LNCaP clone FGC (cell line): ENCODE measurements around the gene CD2AP.

Experiments used
- DNase-seq: peaks from one replicate; pipeline ENCODE4 v3.0.0-alpha.2; 2011; ENCODE audit warnings: low read depth
- H3K4me3 ChIP-seq: 2 replicates; pipeline ENCODE4 v1.5.1; 2011; ENCODE audit warnings: mild to moderate bottlenecking, low read depth, low read length, control low read depth
- CTCF ChIP-seq: IDR thresholded peaks from 2 replicates; pipeline ENCODE4 v1.5.1; 2012; ENCODE audit warnings: mild to moderate bottlenecking; ENCODE audit not compliant: control insufficient read depth, insufficient read depth; ENCODE audit errors: extremely low read depth

The CD2AP gene

GRCh38 chr6:47592131-47592840 is 114.7 kb downstream of the CD2AP start:
- H3K4me3 ChIP-seq = no peak overlapping the region
- no peak for DNase-seq
- no peak for TF ChIP-seq CTCF

- H3K4me3 ChIP-seq = no peak overlapping the region
- DNase-seq = no peak
- TF ChIP-seq CTCF = no peak
These were observed 116.4 kb downstream of the CD2AP start for GRCh38 chr6:47593979-47594378.

GRCh38 chr6:47595785-47596184 is 118.2 kb downstream of the CD2AP start:
- no peak overlapping the region for H3K4me3 ChIP-seq
- no peak for TF ChIP-seq CTCF
- peak; percentile 67 for DNase-seq

- no peak overlapping the region for H3K4me3 ChIP-seq
- TF ChIP-seq CTCF = no peak
- no peak for DNase-seq
These were observed 120.8 kb downstream of the CD2AP start for GRCh38 chr6:47598367-47598766.

GRCh38 chr6:47599512-47599911 is 121.9 kb downstream of the CD2AP start:
- no peak overlapping the region for H3K4me3 ChIP-seq
- DNase-seq = no peak
- no peak for TF ChIP-seq CTCF

- no peak for DNase-seq
- TF ChIP-seq CTCF = no peak
These were observed 125.6 kb downstream of the CD2AP start for GRCh38 chr6:47603227-47603626.

GRCh38 chr6:47603995-47604394 is 126.4 kb downstream of the CD2AP start:
- no peak for TF ChIP-seq CTCF
- no peak overlapping the region for H3K4me3 ChIP-seq
- DNase-seq = peak; percentile 14

More at GRCh38 chr6:47603227-47603626, 125.6 kb downstream of the CD2AP start:
- H3K4me3 ChIP-seq = no peak overlapping the region
